WERI-Rb-1 (cell line): ENCODE measurements around the gene MROH2B.

Experiments used
- DNase-seq: peaks from one replicate; pipeline ENCODE4 v3.0.0-alpha.2; 2020
- H3K27ac ChIP-seq: fragments of 250-450 bp; sonication (Bioruptor Pico); 2 replicates; pipeline ENCODE4 v1.5.1; 2020; ENCODE audit warnings: mild to moderate bottlenecking, moderate library complexity
- H3K27me3 ChIP-seq: fragments of 250-450 bp; sonication (Bioruptor Pico); 2 replicates; pipeline ENCODE4 v1.5.1; 2021; ENCODE audit warnings: mild to moderate bottlenecking, low read depth, moderate library complexity; ENCODE audit not compliant: insufficient read depth, severe bottlenecking
- H3K36me3 ChIP-seq: fragments of 250-450 bp; sonication (Bioruptor Pico); 2 replicates; pipeline ENCODE4 v1.5.1; 2020; ENCODE audit warnings: mild to moderate bottlenecking, moderate library complexity
- H3K4me3 ChIP-seq: 2 replicates; pipeline ENCODE4 v1.5.1; 2011; ENCODE audit warnings: low read depth, mild to moderate bottlenecking, control low read depth, low read length
- H3K9me3 ChIP-seq: fragments of 250-450 bp; sonication (Bioruptor Pico); 2 replicates; pipeline ENCODE4 v1.5.1; 2021; ENCODE audit warnings: mild to moderate bottlenecking, moderate library complexity; ENCODE audit not compliant: severe bottlenecking
- TF ChIP-seq, protein P1 (sequence below): IDR thresholded peaks from 2 replicates; pipeline ENCODE4 v1.5.1; 2011; ENCODE audit warnings: low read depth, mild to moderate bottlenecking, control low read depth, inconsistent platforms, low read length

Gene MROH2B

DNA sequence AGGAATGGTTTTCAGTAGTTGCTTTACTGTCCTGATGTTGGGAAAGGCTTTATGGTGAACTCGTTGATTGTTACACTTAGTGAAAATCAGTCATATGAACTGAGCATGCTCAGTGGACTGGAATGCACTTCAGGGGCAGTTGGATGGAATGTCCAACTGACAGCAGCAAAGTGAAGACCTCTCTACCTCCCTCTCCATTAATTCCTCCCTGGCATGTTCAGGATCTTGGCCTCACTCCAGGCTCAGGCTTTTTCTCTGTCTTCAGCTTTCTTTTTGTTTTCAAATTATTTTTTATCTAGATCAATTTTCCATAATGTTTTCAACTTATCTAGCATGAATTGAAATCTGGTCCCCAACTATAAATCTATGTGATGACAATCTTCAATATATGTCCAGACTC, at the start of gene MROH2B:
Gene MROH2B (minus strand): TSS at position 101 of the 400 bp plus-strand sequence. CDS start 490 bp downstream, outside the sequence.
- H3K9me3 ChIP-seq = no peaks in the 10 kb centered on the region
- H3K27me3 ChIP-seq = no peaks in the 10 kb centered on the region
- H3K27ac ChIP-seq = no peak within 1 kb of the TSS
- no peaks in the 10 kb centered on the region for H3K36me3 ChIP-seq
- H3K4me3 ChIP-seq = no peak within 1 kb of the TSS
- TF ChIP-seq, protein P1, sequence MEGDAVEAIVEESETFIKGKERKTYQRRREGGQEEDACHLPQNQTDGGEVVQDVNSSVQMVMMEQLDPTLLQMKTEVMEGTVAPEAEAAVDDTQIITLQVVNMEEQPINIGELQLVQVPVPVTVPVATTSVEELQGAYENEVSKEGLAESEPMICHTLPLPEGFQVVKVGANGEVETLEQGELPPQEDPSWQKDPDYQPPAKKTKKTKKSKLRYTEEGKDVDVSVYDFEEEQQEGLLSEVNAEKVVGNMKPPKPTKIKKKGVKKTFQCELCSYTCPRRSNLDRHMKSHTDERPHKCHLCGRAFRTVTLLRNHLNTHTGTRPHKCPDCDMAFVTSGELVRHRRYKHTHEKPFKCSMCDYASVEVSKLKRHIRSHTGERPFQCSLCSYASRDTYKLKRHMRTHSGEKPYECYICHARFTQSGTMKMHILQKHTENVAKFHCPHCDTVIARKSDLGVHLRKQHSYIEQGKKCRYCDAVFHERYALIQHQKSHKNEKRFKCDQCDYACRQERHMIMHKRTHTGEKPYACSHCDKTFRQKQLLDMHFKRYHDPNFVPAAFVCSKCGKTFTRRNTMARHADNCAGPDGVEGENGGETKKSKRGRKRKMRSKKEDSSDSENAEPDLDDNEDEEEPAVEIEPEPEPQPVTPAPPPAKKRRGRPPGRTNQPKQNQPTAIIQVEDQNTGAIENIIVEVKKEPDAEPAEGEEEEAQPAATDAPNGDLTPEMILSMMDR = no peak
- DNase-seq = no peak

GRCh38 chr5:41120600-41120999, 49.5 kb upstream of the MROH2B start:
- no peak for DNase-seq
- TF ChIP-seq, protein P1 = no peak
- H3K27me3 ChIP-seq = no peaks in the 10 kb centered on the region
- H3K36me3 ChIP-seq = no peaks in the 10 kb centered on the region
- H3K27ac ChIP-seq = no peak overlapping the region
- no peak overlapping the region for H3K4me3 ChIP-seq
- no peaks in the 10 kb centered on the region for H3K9me3 ChIP-seq

DNA sequence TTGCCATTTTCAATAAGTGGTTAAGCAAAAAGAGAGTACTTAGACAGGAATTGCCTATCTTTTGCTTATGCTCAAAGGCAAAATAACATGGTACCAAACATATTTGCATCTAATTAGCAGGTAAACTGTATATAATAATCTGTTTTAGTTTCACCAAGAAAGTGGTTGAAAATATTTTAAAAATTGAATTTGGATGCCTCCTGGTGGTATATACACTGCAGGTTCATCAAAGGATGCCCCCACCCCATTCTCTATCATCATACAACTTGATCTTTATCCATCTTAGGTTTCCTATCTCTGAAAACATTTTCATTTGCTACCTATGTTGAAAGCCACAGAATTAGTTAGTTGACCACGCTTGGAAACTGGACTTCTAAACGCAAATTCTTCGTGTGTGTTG, 47.0 kb upstream of the MROH2B start:
- TF ChIP-seq, protein P1 = no peak
- Histone ChIP-seq H3K27ac (no peak overlapping the region), H3K36me3 (no peaks in the 10 kb centered on the region), H3K4me3 (no peak overlapping the region), H3K27me3 (no peaks in the 10 kb centered on the region), H3K9me3 (no peaks in the 10 kb centered on the region)
- DNase-seq = no peak

DNA sequence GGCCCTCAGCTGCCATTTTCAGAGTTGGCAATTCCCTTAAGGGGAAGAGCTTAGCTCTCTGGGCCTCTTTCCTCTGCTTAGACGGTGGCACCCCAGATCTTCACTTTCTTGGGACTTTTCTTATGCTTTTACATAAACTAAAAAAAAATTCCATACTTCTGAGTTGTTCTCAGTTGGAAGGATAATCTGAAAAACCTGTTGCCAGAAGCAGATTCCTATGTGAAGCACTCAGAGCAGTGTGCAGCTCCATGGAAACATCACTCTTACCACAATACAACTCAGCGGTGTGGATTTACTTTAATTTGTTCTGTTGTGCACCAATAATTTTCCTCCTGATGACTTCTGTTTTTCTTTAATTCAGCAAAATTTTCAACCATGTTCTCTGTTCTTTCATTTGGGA, 44.1 kb upstream of the MROH2B start:
- H3K27ac ChIP-seq = no peak overlapping the region
- H3K9me3 ChIP-seq = no peaks in the 10 kb centered on the region
- TF ChIP-seq, protein P1 = no peak

GRCh38 chr5:41112486-41113455, 41.6 kb upstream of the MROH2B start:
- Histone ChIP-seq H3K27me3 (no peaks in the 10 kb centered on the region), H3K27ac (no peak overlapping the region), H3K9me3 (no peaks in the 10 kb centered on the region), H3K4me3 (no peak overlapping the region), H3K36me3 (no peaks in the 10 kb centered on the region)
- no peak for DNase-seq
- TF ChIP-seq, protein P1 = no peak

More for the DNA sequence above, 44.1 kb upstream of the MROH2B start:
- H3K36me3 ChIP-seq = no peaks in the 10 kb centered on the region
- no peak overlapping the region for H3K4me3 ChIP-seq
- no peaks in the 10 kb centered on the region for H3K27me3 ChIP-seq
- no peak for DNase-seq

GRCh38 chr5:41109186-41109585, 38.0 kb upstream of the MROH2B start:
- TF ChIP-seq, protein P1 = no peak
- no peak for DNase-seq
- Histone ChIP-seq H3K9me3 (no peaks in the 10 kb centered on the region), H3K4me3 (no peak overlapping the region), H3K27me3 (no peaks in the 10 kb centered on the region), H3K27ac (no peak overlapping the region), H3K36me3 (no peaks in the 10 kb centered on the region)
